GM20000 (cell line): ENCODE data around the gene ADGRB3.

Experiments used
- DNase-seq: peaks from one replicate; pipeline ENCODE4 v3.0.0; 2012; ENCODE audit warnings: low spot score
- TF ChIP-seq, protein P1 (sequence below): IDR thresholded peaks from 2 replicates; pipeline ENCODE4 v1.5.1; 2012; ENCODE audit warnings: mild to moderate bottlenecking, control low read depth; ENCODE audit errors: extremely low read depth, missing control alignments

The ADGRB3 gene

DNA sequence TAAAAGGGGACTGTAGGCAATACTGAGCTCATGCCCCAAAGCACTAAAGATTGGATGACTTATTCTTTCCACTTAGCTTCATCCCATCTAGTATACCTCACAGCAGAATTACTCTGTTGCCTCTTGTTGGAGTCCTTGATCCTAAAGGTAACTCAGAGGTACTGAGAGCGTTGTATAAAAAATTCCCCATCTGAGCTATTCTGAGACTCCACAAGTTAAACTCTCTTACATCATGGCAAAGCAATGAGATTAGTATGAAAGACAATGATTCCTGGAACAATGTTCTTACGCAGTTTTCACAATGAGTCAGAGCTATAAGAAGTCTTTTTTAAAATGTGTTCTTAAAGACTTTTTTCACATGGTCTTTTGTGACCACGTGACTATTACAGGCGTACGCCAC is 370.1 kb downstream of the ADGRB3 start:
- TF ChIP-seq, protein P1, sequence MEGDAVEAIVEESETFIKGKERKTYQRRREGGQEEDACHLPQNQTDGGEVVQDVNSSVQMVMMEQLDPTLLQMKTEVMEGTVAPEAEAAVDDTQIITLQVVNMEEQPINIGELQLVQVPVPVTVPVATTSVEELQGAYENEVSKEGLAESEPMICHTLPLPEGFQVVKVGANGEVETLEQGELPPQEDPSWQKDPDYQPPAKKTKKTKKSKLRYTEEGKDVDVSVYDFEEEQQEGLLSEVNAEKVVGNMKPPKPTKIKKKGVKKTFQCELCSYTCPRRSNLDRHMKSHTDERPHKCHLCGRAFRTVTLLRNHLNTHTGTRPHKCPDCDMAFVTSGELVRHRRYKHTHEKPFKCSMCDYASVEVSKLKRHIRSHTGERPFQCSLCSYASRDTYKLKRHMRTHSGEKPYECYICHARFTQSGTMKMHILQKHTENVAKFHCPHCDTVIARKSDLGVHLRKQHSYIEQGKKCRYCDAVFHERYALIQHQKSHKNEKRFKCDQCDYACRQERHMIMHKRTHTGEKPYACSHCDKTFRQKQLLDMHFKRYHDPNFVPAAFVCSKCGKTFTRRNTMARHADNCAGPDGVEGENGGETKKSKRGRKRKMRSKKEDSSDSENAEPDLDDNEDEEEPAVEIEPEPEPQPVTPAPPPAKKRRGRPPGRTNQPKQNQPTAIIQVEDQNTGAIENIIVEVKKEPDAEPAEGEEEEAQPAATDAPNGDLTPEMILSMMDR: no peak
- peak; percentile 3 for DNase-seq

DNA sequence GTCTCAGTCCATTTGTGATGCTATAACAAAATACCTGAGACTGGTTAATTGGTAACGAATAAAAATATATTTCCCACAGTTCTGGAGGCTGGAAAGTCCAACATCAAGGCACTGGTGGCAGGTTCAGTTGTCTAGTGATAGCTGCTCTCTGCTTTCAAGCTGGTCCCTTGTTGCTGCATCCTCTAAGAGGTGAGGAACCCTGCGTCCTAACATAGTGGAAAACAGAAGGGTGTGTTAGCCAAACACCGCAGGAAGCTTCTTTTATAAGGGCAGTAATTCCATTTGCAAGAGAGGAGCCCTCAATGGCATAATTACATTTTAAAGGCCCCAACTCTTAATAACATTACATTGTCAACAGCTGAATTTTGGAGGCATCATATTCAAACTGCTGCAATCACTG is 372.7 kb downstream of the ADGRB3 start:
- TF ChIP-seq, protein P1: no peak
- no peak for DNase-seq

DNA sequence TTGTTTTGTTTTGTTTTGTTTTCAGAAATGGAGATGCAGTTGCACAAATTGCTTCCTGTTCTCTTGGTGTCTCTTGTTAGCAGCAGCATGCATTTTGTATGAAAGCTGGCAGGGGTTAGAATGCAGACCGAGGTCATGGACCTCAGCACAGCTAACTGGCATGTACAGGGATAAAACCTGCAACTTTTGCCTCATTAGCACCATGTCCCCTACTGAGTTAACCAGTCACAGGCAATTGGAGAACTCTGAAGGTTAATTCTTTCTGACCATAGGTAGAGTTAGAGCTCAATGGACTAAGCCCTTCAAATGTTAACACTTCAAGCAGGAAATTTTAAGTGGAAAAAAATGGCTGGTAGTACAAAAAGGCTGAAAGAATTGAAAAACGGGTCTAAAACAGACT is 377.1 kb downstream of the ADGRB3 start:
- DNase-seq: no peak
- TF ChIP-seq, protein P1: no peak

DNA sequence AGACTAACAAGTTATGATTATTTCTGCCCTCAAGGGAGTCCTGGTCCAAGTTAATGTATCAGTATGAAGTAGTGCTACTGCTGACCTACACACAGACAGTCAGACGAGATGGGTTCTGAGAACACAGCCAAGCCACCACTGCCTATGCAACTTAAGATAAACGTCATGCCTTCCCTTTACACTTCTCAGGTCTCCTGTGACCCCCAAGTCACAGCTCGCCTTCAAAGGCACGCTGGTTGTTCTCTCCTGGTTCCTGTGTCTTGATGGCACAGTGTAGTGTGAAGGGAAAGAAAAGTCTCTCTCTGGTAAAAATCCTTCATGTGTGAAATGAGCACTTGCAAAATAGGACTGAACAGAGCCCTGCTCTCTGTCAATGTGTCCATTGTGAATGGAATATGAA is 377.8 kb downstream of the ADGRB3 start:
- DNase-seq: no peak
- TF ChIP-seq, protein P1: no peak

DNA sequence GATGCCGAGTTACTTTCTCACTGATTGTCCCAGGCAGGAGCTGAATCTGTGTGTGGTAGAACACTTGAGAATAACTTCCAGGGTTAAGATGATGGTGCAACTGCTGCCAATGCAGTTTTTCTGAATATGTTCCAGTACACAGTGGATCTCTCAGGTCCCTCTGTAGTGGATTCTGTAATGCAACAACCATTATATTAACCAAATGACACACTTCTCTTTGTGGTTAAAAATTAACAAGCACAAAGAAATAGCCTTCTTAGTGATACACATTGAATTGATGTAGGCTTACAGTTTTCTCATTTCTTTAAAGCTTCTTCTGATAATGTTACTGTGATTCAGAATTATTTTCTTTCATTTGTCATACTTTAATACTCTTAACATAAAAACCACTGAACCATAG is 383.8 kb downstream of the ADGRB3 start:
- no peak for DNase-seq
- TF ChIP-seq, protein P1: no peak

DNA sequence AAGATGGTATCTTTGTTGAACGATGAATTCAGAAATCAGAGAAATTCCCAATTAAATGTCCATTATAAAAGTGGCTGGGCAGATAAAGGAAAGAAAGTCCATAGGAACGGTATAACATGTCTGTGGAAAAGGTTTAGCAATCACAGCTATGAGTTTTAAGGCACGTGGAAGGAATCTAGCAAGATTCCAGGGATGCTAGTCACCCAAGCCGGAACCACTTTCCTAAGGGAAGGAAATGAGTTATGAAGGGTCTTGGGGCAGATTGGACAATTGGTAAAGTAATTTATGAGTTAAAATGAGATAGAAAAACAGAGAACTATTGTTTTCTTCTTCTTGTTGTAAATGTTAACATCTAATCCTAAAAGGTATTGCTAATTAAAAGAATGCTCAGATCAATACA is 384.8 kb downstream of the ADGRB3 start:
- DNase-seq: no peak
- TF ChIP-seq, protein P1: no peak

DNA sequence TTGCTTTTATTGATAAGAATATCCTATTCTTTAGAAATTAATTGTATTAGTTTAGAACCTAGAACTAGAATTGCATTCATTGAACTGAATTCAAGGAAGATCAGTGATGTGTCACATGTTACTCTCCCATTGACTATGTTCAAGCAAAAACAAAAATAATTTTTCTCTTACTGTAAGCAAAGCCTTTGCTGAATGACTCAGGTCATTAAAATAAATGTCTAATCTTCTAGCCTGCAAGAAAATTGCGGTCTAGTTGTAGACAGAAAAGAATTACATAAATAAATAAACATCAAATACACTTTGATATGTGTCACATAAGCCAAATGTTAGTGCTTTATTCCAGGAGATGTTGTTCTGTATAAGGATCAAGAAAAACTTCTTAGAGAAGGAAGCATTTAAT is 387.9 kb downstream of the ADGRB3 start:
- DNase-seq: no peak
- TF ChIP-seq, protein P1: no peak

DNA sequence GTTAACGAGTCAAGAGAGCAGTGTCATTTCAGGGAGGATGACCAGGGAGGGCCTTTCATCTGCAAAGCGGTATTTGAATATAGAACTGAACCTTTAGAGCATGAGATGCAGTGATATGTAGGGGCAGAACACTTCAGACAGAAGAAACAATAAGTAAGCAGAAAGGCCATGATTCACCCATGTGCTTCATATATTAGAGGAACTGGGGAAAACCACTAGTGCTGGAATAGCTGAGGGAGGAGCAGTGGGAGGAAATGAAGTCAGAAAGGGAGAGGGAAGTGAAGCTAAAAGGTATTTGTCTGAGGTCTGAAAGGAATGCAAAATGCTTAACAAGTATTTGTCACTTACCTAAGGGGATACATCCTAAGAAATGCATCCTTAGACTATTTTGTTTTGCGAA is 391.2 kb downstream of the ADGRB3 start:
- DNase-seq: no peak
- TF ChIP-seq, protein P1: no peak
